IgD-negative memory B cell (primary cell): ENCODE measurements around the gene CSTF2T. TPM values are rescaled to one million over a fixed set of nuclear protein-coding genes. Genes with fewer than 3 reads are reported as not detected.

Source experiments
- H3K27ac Mint-ChIP-seq, 3 donors: one replicate each; pipeline ENCODE4 v1.8.0; 2020 to 2022; ENCODE audit warnings: mild to moderate bottlenecking in 3 of 3, mixed read lengths in 3 of 3, moderate library complexity in 1 of 3
- H3K27me3 Mint-ChIP-seq: one replicate; pipeline ENCODE4 v1.8.0; 2021; ENCODE audit warnings: mixed read lengths
- H3K36me3 Mint-ChIP-seq: one replicate; pipeline ENCODE4 v1.8.0; 2020; ENCODE audit warnings: mild to moderate bottlenecking, mixed read lengths
- H3K4me1 Mint-ChIP-seq, 3 donors: one replicate each; pipeline ENCODE4 v1.8.0; 2020 to 2022; ENCODE audit warnings: mixed read lengths in 3 of 3, mild to moderate bottlenecking in 1 of 3
- H3K4me3 Mint-ChIP-seq, 4 donors: one replicate each; pipeline ENCODE4 v1.8.0; 2020 to 2022; ENCODE audit warnings: mild to moderate bottlenecking in 4 of 4, mixed read lengths in 4 of 4, moderate library complexity in 3 of 4
- H3K9me3 Mint-ChIP-seq, 3 donors: one replicate each; pipeline ENCODE4 v1.8.0; 2020 to 2021; ENCODE audit warnings: mixed read lengths in 3 of 3, mild to moderate bottlenecking in 1 of 3
- polyA plus RNA-seq: library from polyadenylated mRNA; unstranded; fragments of 300-500 nt; fragmentation: Illumina TruSeq; gene quantifications from one replicate; pipeline ENCODE4 v1.2.3, GENCODE V29; 2021

CSTF2T gene
- polyA plus RNA-seq: 11.7 TPM

- Mint-ChIP-seq H3K27ac (peak within 1 kb of the TSS; percentile 97 to 100 (median 100)), H3K27me3 (no peaks in the 10 kb centered on the region), H3K36me3 (no peaks in the 10 kb centered on the region), H3K4me3 (peak within 1 kb of the TSS; percentile 95 to 99 (median 99)), H3K9me3 (no peaks in the 10 kb centered on the region), H3K4me1 (peaks cover 26 to 39% (median 29%) of the 10 kb centered on the region in 3 donors)
Measured at GRCh38 chr10:51699475-51700227, at the start of gene CSTF2T. Gene CSTF2T (minus strand): TSS chr10:51699595. CDS start chr10:51699549, 46 bp downstream.

- peaks cover 1% of the 10 kb centered on the region for H3K27me3 Mint-ChIP-seq
- H3K36me3 Mint-ChIP-seq: peaks cover 2% of the 10 kb centered on the region
- no peaks in the 10 kb centered on the region for H3K4me1 Mint-ChIP-seq
- no peaks in the 10 kb centered on the region for H3K9me3 Mint-ChIP-seq
- H3K4me3 Mint-ChIP-seq: no peak overlapping the region
- H3K27ac Mint-ChIP-seq: no peak overlapping the region
Measured at GRCh38 chr10:51748959-51749358, 49.6 kb upstream of the CSTF2T start.

- no peaks in the 10 kb centered on the region for H3K36me3 Mint-ChIP-seq
- no peak overlapping the region for H3K4me3 Mint-ChIP-seq
- H3K27ac Mint-ChIP-seq: no peak overlapping the region
- H3K27me3 Mint-ChIP-seq: no peaks in the 10 kb centered on the region
- no peaks in the 10 kb centered on the region for H3K9me3 Mint-ChIP-seq
- peaks cover 0 to 10% (median 7%) of the 10 kb centered on the region in 3 donors for H3K4me1 Mint-ChIP-seq
Measured at GRCh38 chr10:51747216-51747615, 47.8 kb upstream of the CSTF2T start.

- Mint-ChIP-seq H3K27ac (no peak overlapping the region), H3K9me3 (no peaks in the 10 kb centered on the region), H3K36me3 (no peaks in the 10 kb centered on the region), H3K4me1 (peaks cover 0 to 12% (median 7%) of the 10 kb centered on the region in 3 donors), H3K27me3 (no peaks in the 10 kb centered on the region), H3K4me3 (no peak overlapping the region)
Measured at GRCh38 chr10:51745397-51745796, 46.0 kb upstream of the CSTF2T start.

GRCh38 chr10:51744235-51745000 is 45.0 kb upstream of the CSTF2T start:
- H3K4me1 Mint-ChIP-seq: peaks cover 0 to 12% (median 7%) of the 10 kb centered on the region in 3 donors
- no peaks in the 10 kb centered on the region for H3K36me3 Mint-ChIP-seq

GRCh38 chr10:51743146-51743545 is 43.8 kb upstream of the CSTF2T start:
- Mint-ChIP-seq H3K27ac (peak overlapping the region in 1 of 3 donors; percentile 0), H3K27me3 (peaks cover 3% of the 10 kb centered on the region), H3K4me3 (no peak overlapping the region)

More at GRCh38 chr10:51744235-51745000, 45.0 kb upstream of the CSTF2T start:
- H3K9me3 Mint-ChIP-seq: no peaks in the 10 kb centered on the region
- no peaks in the 10 kb centered on the region for H3K27me3 Mint-ChIP-seq
- no peak overlapping the region for H3K27ac Mint-ChIP-seq
- no peak overlapping the region for H3K4me3 Mint-ChIP-seq

GRCh38 chr10:51733057-51733456 is 33.7 kb upstream of the CSTF2T start:
- Mint-ChIP-seq H3K27me3 (no peaks in the 10 kb centered on the region), H3K9me3 (peaks cover 0 to 2% (median 0%) of the 10 kb centered on the region in 3 donors), H3K36me3 (no peaks in the 10 kb centered on the region), H3K27ac (no peak overlapping the region), H3K4me1 (no peaks in the 10 kb centered on the region), H3K4me3 (no peak overlapping the region)

More at GRCh38 chr10:51743146-51743545, 43.8 kb upstream of the CSTF2T start:
- Mint-ChIP-seq H3K4me1 (peaks cover 0 to 12% (median 7%) of the 10 kb centered on the region in 3 donors), H3K9me3 (no peaks in the 10 kb centered on the region), H3K36me3 (no peaks in the 10 kb centered on the region)

DNA sequence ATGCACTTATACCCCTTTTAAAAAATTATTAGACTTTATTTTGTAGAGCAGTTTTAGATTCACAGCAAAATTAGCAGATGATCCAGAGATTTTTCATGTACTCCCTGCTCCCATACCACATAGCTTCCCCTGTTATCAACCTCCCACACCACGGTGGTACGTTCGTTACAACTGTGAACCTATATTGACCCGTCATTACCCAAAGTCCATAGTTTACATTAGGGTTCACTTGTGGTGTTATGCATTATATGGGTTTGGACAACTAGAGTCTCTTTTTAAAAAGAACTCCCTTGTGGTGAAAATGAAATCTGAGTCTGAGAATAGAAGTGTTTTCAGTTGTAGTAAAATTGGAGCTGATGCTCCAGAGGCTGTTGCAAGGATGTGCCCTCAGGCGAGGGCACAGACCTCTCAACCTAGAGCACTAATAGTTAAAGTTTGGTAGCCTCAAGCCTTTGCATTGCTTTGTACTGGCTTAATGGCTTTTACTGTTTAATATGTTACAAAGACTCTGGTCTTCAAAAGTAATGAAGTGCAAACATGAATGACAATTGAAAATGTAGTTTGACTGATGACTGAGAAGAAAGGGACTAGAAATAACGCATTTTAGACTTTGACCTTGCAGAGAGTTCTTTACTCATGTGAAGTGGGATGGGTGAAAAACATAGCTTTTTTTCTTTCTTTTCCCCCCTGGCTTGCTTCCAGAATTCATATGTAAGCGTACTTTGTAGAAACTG is 30.6 kb upstream of the CSTF2T start:
- no peaks in the 10 kb centered on the region for H3K36me3 Mint-ChIP-seq
- H3K27me3 Mint-ChIP-seq: no peaks in the 10 kb centered on the region
- no peak overlapping the region for H3K27ac Mint-ChIP-seq
- H3K4me1 Mint-ChIP-seq: no peaks in the 10 kb centered on the region
- H3K9me3 Mint-ChIP-seq: peaks cover 0 to 2% (median 0%) of the 10 kb centered on the region in 3 donors
- no peak overlapping the region for H3K4me3 Mint-ChIP-seq

DNA sequence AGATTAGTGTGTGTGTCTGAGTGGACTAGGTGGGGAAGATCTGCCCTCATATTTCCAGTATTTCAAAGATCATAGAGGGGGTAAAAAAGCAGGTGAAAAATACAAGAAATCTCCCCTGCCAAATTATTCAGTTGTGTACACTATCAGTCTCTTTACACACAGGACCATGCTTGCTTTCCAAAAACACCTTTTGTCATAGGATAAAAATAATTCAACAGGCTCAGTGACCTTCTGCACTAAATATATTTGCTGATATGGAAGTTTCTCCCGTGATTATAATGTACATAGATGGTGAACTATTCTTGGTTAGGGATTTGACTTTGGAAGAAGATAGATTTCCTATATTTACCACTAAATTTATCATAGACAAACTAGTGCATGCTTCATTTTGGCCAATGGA is 24.6 kb upstream of the CSTF2T start:
- Mint-ChIP-seq H3K27ac (no peak overlapping the region), H3K4me3 (no peak overlapping the region), H3K36me3 (no peaks in the 10 kb centered on the region), H3K27me3 (no peaks in the 10 kb centered on the region), H3K9me3 (peaks cover 0 to 2% (median 0%) of the 10 kb centered on the region in 3 donors), H3K4me1 (no peaks in the 10 kb centered on the region)

GRCh38 chr10:51718804-51719291 is 19.5 kb upstream of the CSTF2T start:
- H3K27me3 Mint-ChIP-seq: peaks cover 4% of the 10 kb centered on the region
- H3K4me1 Mint-ChIP-seq: no peaks in the 10 kb centered on the region
- no peak overlapping the region for H3K4me3 Mint-ChIP-seq
- H3K9me3 Mint-ChIP-seq: peaks cover 0 to 2% (median 0%) of the 10 kb centered on the region in 3 donors
- H3K36me3 Mint-ChIP-seq: no peaks in the 10 kb centered on the region
- H3K27ac Mint-ChIP-seq: no peak overlapping the region

DNA sequence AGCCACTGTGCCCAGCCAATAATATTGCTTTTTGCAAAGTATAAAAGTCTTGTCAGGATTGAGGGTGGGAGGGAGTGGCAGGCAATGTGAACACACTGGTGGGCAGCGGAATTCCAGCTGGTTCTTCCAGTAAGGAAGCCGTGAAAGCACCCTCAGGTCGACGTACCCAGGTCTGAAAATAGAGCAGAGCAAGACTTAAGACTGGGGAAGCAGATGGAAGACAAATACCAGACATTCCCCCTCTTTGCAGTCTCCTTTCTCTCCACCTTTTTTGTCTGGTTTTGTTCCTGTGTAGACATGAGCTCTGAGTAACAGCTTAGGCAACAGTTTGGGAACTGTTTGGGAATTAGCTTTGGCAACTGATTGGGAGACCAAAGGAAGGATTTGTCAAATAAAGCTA is 17.6 kb upstream of the CSTF2T start:
- Mint-ChIP-seq H3K9me3 (no peaks in the 10 kb centered on the region), H3K27ac (peak overlapping the region in 1 of 3 donors; percentile 74), H3K27me3 (peaks cover 4% of the 10 kb centered on the region)

GRCh38 chr10:51711519-51711891 is 12.1 kb upstream of the CSTF2T start:
- Mint-ChIP-seq H3K9me3 (no peaks in the 10 kb centered on the region), H3K4me3 (no peak overlapping the region), H3K27ac (no peak overlapping the region)

More for the DNA sequence above, 17.6 kb upstream of the CSTF2T start:
- H3K4me3 Mint-ChIP-seq: no peak overlapping the region
- no peaks in the 10 kb centered on the region for H3K4me1 Mint-ChIP-seq
- H3K36me3 Mint-ChIP-seq: no peaks in the 10 kb centered on the region

DNA sequence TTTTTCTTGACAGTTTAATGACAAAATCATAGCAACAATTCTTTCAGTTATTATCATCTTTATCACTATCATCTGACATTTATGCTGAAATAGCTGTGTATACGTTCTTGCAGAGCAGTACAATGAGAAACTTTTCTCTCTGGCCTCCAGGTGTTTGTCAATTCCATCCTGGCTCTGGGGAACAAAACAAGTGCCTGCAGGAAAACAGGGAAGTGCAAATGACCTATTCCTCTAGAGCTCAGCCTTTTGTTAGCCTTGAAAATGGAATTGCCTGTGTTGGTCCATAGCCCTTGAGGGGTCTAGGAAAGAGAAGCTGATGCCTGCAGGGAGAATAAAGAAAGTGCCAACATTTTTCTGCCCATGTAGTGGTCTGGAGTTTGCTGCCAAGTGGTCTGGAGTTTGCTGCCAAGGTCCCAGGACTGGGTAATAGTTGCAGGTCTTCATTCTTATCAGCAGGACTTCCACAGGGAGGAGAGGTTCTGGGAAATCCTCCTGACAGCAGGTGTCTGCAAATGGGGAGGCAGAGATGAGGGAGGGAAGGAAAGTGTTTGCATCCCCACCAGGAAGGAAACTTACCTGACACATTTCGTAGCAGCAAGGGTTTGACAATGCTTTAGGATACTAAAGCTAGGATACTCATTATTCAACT is 10.1 kb upstream of the CSTF2T start:
- no peaks in the 10 kb centered on the region for H3K36me3 Mint-ChIP-seq
- no peaks in the 10 kb centered on the region for H3K9me3 Mint-ChIP-seq
- H3K4me1 Mint-ChIP-seq: no peaks in the 10 kb centered on the region
- H3K27ac Mint-ChIP-seq: no peak overlapping the region
- H3K27me3 Mint-ChIP-seq: peaks cover 2% of the 10 kb centered on the region
- H3K4me3 Mint-ChIP-seq: no peak overlapping the region

More at GRCh38 chr10:51711519-51711891, 12.1 kb upstream of the CSTF2T start:
- Mint-ChIP-seq H3K36me3 (no peaks in the 10 kb centered on the region), H3K27me3 (peaks cover 3% of the 10 kb centered on the region), H3K4me1 (no peaks in the 10 kb centered on the region)

GRCh38 chr10:51708609-51709008 is 9.2 kb upstream of the CSTF2T start:
- Mint-ChIP-seq H3K9me3 (no peaks in the 10 kb centered on the region), H3K4me1 (no peaks in the 10 kb centered on the region), H3K27me3 (peaks cover 2% of the 10 kb centered on the region), H3K4me3 (no peak overlapping the region), H3K27ac (no peak overlapping the region), H3K36me3 (no peaks in the 10 kb centered on the region)
